Neural cell (in vitro differentiated cells): Measurements from ENCODE around the gene TNFRSF13B.
"Not testable (repeated sequence)": the region's sequence is repeated elsewhere in the genome, so short reads cannot be mapped to it uniquely, and the experiment has no call there.

ENCODE experiments used
- CTCF ChIP-seq: fragments of 450-650 bp; IDR thresholded peaks from 2 replicates; pipeline ENCODE4 v1.5.1; 2014; ENCODE audit warnings: antibody characterized with exemption, mild to moderate bottlenecking, moderate library complexity; ENCODE audit not compliant: poor library complexity, severe bottlenecking
- EZH2 ChIP-seq: fragments of 200-600, 300-800 bp; shearing (Covaris generic), sonication (generic); IDR thresholded peaks from 2 replicates; pipeline ENCODE4 v1.6.1; 2014; ENCODE audit warnings: antibody characterized with exemption, low read length, borderline replicate concordance, mild to moderate bottlenecking; ENCODE audit not compliant: insufficient read depth, poor library complexity, severe bottlenecking
- MXI1 ChIP-seq: fragments of 450-650 bp; conservative IDR thresholded peaks from 2 replicates; pipeline ENCODE4 v1.6.1; 2014; ENCODE audit warnings: antibody characterized with exemption, mild to moderate bottlenecking; ENCODE audit not compliant: poor library complexity, severe bottlenecking
- RAD21 ChIP-seq: fragments of 450-650 bp; conservative IDR thresholded peaks from 2 replicates; pipeline ENCODE4 v1.6.1; 2014; ENCODE audit warnings: antibody characterized with exemption, mild to moderate bottlenecking, moderate library complexity
- REST ChIP-seq: IDR thresholded peaks from 2 replicates; pipeline ENCODE4 v1.6.1; 2012; ENCODE audit warnings: borderline replicate concordance
- SMC3 ChIP-seq: fragments of 450-650 bp; conservative IDR thresholded peaks from 2 replicates; pipeline ENCODE4 v1.6.1; 2014; ENCODE audit warnings: antibody characterized with exemption, mild to moderate bottlenecking, moderate library complexity; ENCODE audit not compliant: poor library complexity
- TAF1 ChIP-seq: IDR thresholded peaks from 2 replicates; pipeline ENCODE4 v1.6.1; 2012; ENCODE audit warnings: low read depth

GRCh38 chr17:17004997-17005614 lies 33.2 kb upstream of the TNFRSF13B start:
- not testable (repeated sequence) for TF ChIP-seq MXI1, CTCF, SMC3, RAD21, REST, EZH2, TAF1
